IgD-negative memory B cell (primary cell): ENCODE measurements around the gene MLLT10. TPM values are rescaled to one million over a fixed set of nuclear protein-coding genes. Genes with fewer than 3 reads are reported as not detected.
A peak's percentile ranks its signal among the peaks of the same experiment; 100 is the strongest.
"Not testable (repeated sequence)": the region's sequence is repeated elsewhere in the genome, so short reads cannot be mapped to it uniquely, and the experiment has no call there.

Experiments
- H3K27ac Mint-ChIP-seq, 3 donors: one replicate each; pipeline ENCODE4 v1.8.0; 2020 to 2022; ENCODE audit warnings: mild to moderate bottlenecking in 3 of 3, mixed read lengths in 3 of 3, moderate library complexity in 1 of 3
- H3K27me3 Mint-ChIP-seq: one replicate; pipeline ENCODE4 v1.8.0; 2021; ENCODE audit warnings: mixed read lengths
- H3K36me3 Mint-ChIP-seq: one replicate; pipeline ENCODE4 v1.8.0; 2020; ENCODE audit warnings: mild to moderate bottlenecking, mixed read lengths
- H3K4me1 Mint-ChIP-seq, 3 donors: one replicate each; pipeline ENCODE4 v1.8.0; 2020 to 2022; ENCODE audit warnings: mixed read lengths in 3 of 3, mild to moderate bottlenecking in 1 of 3
- H3K4me3 Mint-ChIP-seq, 4 donors: one replicate each; pipeline ENCODE4 v1.8.0; 2020 to 2022; ENCODE audit warnings: mild to moderate bottlenecking in 4 of 4, mixed read lengths in 4 of 4, moderate library complexity in 3 of 4
- H3K9me3 Mint-ChIP-seq, 3 donors: one replicate each; pipeline ENCODE4 v1.8.0; 2020 to 2021; ENCODE audit warnings: mixed read lengths in 3 of 3, mild to moderate bottlenecking in 1 of 3
- polyA plus RNA-seq: library from polyadenylated mRNA; unstranded; fragments of 300-500 nt; fragmentation: Illumina TruSeq; gene quantifications from one replicate; pipeline ENCODE4 v1.2.3, GENCODE V29; 2021

The MLLT10 gene
- polyA plus RNA-seq, 1 donor from 2014 or later: 8.7 TPM

DNA sequence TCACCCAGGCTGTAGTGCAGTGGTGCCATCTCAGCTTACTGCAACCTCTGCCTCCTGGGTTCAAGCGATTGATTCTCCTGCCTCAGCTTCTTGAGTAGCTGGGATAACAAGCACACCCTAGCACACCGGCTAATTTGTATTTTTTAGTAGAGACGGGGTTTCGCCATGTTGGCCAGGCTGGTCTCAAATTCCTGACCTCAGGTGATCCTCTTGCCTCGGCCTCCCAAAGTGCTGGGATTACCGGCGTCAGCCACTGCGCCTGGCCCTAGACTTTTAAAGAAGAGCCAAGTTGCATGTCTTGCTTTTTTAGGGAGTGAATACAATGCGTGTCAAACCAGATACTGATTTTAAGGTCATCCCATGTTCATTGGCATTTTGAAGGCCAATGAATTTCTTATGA, 1.9 kb downstream of the MLLT10 start:
- Mint-ChIP-seq H3K4me1 (peaks cover 13 to 15% (median 14%) of the 10 kb centered on the region in 3 donors), H3K27ac (peak overlapping the region in 2 of 3 donors; percentile 59 to 78), H3K4me3 (peak overlapping the region in 3 of 4 donors; percentile 3 to 86 (median 81))
- not testable (repeated sequence) for H3K9me3 Mint-ChIP-seq, H3K27me3 Mint-ChIP-seq, H3K36me3 Mint-ChIP-seq

DNA sequence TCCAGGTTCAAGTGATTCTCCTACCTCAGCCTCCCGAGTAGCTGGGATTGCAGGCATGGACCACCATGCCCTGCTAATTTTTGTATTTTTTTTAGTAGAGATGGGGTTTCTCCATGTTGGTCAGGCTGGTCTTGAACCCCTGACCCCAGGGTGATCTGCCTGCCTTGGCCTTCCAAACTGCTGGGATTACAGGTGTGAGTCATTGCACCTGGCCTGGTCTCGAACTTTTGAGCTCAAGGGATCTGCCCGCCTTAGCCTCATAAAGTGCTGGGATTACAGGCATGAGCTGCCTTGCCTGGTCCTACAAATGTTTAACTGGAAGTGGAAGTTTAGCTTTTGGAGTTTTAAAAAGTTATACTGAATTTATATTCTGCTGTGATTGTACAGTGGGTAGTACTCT, 2.8 kb downstream of the MLLT10 start:
- H3K27me3 Mint-ChIP-seq: no peaks in the 10 kb centered on the region
- H3K36me3 Mint-ChIP-seq: peaks cover 2% of the 10 kb centered on the region
- H3K27ac Mint-ChIP-seq: peak overlapping the region in 1 of 3 donors; percentile 78
- H3K9me3 Mint-ChIP-seq: no peaks in the 10 kb centered on the region
- H3K4me3 Mint-ChIP-seq: peak overlapping the region in 2 of 4 donors; percentile 61 to 86
- H3K4me1 Mint-ChIP-seq: peaks cover 13 to 15% (median 14%) of the 10 kb centered on the region in 3 donors

DNA sequence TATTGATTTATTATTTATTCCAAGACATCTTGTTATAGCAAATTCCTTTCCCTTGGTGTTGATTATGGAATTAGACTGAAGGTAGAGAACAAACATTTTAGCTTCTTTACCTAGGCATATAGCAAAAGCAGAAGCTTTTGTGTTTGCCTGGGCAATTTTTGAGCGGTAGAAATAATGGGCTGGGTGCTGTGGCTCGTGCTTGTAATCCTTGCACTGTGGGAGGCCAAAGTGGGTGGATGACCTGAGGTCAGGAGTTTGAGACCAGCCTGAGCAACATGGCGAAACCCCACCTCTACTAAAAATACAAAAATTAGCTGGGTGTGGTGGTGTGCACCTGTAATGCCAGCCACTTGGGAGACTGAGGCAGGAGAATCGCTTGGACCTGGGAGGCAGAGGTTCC, 6.7 kb downstream of the MLLT10 start:
- not testable (repeated sequence) for H3K27me3 Mint-ChIP-seq, H3K27ac Mint-ChIP-seq, H3K4me3 Mint-ChIP-seq, H3K9me3 Mint-ChIP-seq, H3K4me1 Mint-ChIP-seq, H3K36me3 Mint-ChIP-seq

DNA sequence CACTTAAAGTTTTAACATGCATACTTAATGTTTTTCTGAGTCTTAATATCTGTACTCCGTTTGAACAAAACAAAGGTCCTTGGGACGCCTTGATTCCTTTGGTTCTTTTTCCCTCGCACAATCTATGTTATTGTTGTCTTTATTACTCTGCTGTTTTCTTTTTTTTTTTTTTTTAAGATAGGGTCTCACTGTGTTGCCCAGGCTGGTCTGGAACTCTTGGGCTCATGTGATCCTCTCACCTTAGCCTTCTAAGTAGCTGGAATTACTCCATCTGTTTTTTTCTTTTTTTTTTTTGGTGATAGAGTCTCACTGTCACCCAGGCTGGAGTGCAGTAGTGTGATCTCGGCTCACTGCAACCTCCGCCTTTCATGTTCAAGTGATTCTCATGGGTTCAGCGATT, 13.2 kb downstream of the MLLT10 start:
- H3K4me3 Mint-ChIP-seq: peak overlapping the region in 1 of 4 donors; percentile 23
- H3K27ac Mint-ChIP-seq: no peak overlapping the region
- peaks cover 0 to 3% (median 2%) of the 10 kb centered on the region in 3 donors for H3K4me1 Mint-ChIP-seq
- H3K36me3 Mint-ChIP-seq: peaks cover 17% of the 10 kb centered on the region
- H3K9me3 Mint-ChIP-seq: no peaks in the 10 kb centered on the region
- H3K27me3 Mint-ChIP-seq: no peaks in the 10 kb centered on the region

DNA sequence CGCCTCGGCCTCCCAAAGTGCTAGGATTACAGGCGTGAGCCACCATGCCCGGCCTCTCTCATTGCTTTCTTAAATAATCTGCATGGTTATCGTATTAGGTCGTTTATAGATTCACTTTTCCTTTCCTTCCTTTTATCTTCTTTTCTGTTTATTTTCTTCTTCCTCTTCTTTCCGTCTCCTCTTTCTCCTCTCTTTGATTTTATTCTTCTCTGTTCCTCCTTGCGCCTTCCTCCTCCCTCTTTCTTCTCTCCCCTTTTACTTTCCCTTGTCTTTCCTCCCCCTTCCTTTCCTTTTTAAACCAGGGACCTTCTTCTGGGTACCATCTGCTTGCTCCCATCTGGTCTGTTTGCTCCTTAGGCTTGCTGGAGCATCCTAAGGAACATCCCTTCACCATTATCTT, 18.6 kb downstream of the MLLT10 start:
- Mint-ChIP-seq H3K36me3 (peaks cover 12% of the 10 kb centered on the region), H3K4me1 (peaks cover 2 to 12% (median 3%) of the 10 kb centered on the region in 3 donors), H3K27ac (no peak overlapping the region), H3K4me3 (no peak overlapping the region), H3K9me3 (no peaks in the 10 kb centered on the region), H3K27me3 (no peaks in the 10 kb centered on the region)

DNA sequence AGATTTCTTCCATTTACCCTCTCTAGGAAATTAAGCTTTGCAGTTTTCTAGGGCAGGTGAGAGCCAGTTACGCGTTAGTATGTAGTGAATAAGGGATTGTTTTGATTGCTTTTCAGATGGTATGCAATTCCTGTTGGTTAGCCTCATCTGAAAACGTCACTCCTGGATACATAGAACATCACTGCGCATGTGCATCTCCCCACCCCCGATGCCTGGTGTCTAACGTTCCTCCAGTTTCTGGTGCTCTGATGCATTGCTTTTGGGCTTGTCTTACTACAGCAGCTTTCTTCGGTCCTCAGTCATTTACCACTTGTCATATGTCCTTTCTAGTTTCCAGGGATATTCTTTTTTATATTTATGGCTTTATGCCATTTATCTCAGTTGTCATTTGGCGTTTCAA, 22.5 kb downstream of the MLLT10 start:
- Mint-ChIP-seq H3K27ac (no peak overlapping the region), H3K27me3 (no peaks in the 10 kb centered on the region), H3K4me3 (no peak overlapping the region), H3K36me3 (peaks cover 8% of the 10 kb centered on the region), H3K9me3 (no peaks in the 10 kb centered on the region), H3K4me1 (peaks cover 7 to 16% (median 13%) of the 10 kb centered on the region in 3 donors)

DNA sequence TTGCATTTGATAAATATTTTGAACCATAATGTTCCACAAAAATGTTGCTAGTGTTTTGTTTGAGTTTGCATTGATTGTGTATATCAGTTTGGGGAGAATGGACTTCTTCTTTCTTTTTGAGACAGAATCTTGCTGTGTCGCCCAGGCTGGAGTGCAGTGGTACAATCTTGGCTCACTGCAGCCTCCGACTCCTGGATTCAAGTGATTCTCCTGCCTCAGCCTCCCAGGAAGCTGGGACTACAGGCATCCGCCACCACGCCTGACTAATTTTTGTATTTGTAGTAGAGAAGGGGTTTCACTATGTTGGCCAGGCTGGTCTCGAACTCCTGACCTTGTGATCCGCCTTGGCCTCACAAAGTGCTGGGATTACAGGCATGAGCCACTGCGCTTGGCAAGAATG, 25.0 kb downstream of the MLLT10 start:
- H3K36me3 Mint-ChIP-seq, H3K4me3 Mint-ChIP-seq, H3K27ac Mint-ChIP-seq: not testable (repeated sequence)

DNA sequence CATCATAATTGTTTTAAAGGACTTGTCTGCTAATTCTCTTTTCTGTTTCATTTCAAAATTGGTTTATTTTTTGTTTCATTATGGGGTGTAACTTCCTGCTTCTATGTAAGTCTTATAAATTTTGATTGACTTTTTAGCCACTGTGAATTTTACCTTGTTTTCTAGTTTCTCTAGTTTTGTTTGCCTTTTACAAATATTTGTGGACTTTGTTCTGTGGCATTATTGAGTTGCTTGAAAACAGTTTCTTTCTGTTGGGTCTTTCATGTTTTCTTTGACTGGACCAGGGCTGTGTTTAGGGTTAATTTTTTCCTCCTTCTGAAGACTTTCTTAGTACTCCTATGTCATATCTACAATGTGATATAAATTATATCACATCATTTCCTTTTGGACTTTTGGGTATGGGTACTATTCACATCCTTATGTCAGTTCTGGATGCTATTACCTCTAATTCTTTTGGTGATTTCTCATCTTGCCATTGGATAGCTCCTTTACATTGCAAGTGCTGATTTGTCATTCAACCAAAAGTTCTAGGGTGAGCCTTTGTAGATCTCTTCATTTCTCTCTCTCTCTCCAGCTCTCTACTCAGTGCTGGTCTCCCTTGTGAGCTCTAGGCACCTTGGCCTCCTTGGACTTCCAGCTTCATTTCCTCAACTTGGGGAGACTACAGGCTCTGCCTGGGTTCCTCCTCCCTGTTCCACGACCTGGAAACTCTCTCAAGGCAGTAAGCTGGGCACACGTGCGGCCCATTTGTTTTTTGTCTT, 36.9 kb downstream of the MLLT10 start:
- H3K27me3 Mint-ChIP-seq: no peaks in the 10 kb centered on the region
- no peaks in the 10 kb centered on the region for H3K9me3 Mint-ChIP-seq
- peaks cover 19 to 36% (median 32%) of the 10 kb centered on the region in 3 donors for H3K4me1 Mint-ChIP-seq
- H3K27ac Mint-ChIP-seq: peak overlapping the region in 2 of 3 donors; percentile 21 to 54
- peak overlapping the region in 1 of 4 donors; percentile 24 for H3K4me3 Mint-ChIP-seq
- H3K36me3 Mint-ChIP-seq: peaks cover 17% of the 10 kb centered on the region

More for the DNA sequence above, 25.0 kb downstream of the MLLT10 start:
- H3K4me1 Mint-ChIP-seq: peaks cover 7 to 17% (median 13%) of the 10 kb centered on the region in 3 donors
- H3K9me3 Mint-ChIP-seq, H3K27me3 Mint-ChIP-seq: not testable (repeated sequence)

DNA sequence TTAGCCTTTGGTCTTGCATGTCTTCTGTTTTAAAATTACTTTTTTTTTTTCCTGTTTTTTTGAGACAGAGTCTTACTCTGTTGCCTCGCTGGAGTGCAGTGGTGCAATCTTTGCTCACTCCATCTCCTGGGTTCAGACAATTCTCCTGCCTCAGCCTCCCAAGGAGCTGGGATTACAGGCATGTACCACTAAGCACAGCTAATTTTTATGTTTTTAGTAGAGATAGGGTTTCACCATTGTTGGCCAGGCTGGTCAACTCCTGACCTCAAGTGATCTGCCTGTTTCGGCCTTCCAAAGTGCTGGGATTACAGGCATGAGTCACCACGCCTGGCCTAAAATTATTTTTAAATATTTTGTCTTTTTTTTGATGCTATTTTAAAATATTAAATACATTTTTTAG, 38.5 kb downstream of the MLLT10 start:
- H3K27ac Mint-ChIP-seq: peak overlapping the region in 1 of 3 donors; percentile 35
- H3K9me3 Mint-ChIP-seq: no peaks in the 10 kb centered on the region
- no peaks in the 10 kb centered on the region for H3K27me3 Mint-ChIP-seq
- peaks cover 22 to 35% (median 34%) of the 10 kb centered on the region in 3 donors for H3K4me1 Mint-ChIP-seq
- H3K4me3 Mint-ChIP-seq: peak overlapping the region in 2 of 4 donors; percentile 5 to 52
- peaks cover 22% of the 10 kb centered on the region for H3K36me3 Mint-ChIP-seq

DNA sequence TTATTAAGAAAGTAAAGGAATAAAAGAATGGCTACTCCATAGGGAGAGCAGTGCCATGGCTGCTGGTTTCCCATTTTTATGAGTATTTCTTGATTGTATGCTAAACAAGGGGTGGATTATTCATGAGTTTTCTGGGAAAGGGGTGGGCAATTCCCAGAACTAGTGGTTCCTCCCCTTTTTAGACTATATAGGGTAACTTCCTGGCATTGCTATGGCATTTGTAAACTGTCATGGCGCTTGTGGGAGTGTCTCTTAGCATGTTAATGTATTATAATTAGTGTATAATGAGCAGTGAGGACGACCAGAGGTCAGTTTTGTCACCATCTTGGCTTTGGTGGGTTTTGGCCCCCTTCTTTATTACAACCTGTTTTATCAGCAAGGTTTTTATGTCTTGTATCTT, 40.5 kb downstream of the MLLT10 start:
- not testable (repeated sequence) for H3K27ac Mint-ChIP-seq, H3K9me3 Mint-ChIP-seq, H3K4me3 Mint-ChIP-seq, H3K27me3 Mint-ChIP-seq
- Mint-ChIP-seq H3K4me1 (peaks cover 29 to 48% (median 43%) of the 10 kb centered on the region in 3 donors), H3K36me3 (peaks cover 22% of the 10 kb centered on the region)

DNA sequence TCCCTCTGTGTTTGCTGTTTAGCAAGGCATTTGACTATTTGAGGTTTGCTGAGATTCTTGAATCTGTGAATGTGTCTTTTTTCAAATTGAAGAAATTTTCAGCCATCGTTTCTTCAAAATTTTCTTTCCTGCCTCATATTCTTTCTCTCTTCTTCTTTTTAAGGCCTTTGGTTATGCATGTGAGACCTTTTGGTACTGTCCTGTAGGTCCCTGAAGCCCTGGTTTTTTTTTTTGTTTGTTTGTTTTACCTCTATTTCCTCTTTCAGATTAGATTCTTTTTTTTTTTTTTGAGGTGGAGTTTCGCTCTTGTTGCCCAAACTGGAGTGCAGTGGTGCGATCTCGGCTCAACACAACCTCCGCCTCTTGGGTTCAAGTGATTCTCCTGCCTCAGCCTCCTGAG, 45.3 kb downstream of the MLLT10 start:
- H3K9me3 Mint-ChIP-seq: peaks cover 0 to 5% (median 3%) of the 10 kb centered on the region in 3 donors
- H3K4me1 Mint-ChIP-seq: peaks cover 21 to 41% (median 32%) of the 10 kb centered on the region in 3 donors
- H3K36me3 Mint-ChIP-seq: peaks cover 11% of the 10 kb centered on the region
- H3K27ac Mint-ChIP-seq: peak overlapping the region; percentile 17 to 39 (median 18)
- no peaks in the 10 kb centered on the region for H3K27me3 Mint-ChIP-seq
- peak overlapping the region in 2 of 4 donors; percentile 45 to 77 for H3K4me3 Mint-ChIP-seq

DNA sequence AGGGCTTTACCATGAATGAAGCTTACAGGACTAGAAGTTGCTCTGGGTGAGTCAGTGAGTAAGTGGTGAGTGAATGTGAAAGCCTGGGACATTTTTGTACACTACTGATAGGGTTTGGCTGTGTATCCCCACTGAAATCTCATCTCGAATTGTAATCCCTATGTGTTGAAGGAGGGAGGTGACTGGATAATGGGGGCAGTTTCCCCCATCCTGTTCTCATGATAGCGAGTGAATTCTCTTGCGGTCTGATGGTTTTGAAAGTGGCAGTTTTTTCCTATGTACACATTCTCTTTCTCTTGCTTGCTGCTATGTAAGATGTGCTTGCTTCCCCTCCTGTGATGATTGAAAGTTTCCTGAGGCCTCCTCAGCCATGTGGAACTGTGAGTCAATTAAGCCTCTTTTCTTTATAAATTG, 47.4 kb downstream of the MLLT10 start:
- not testable (repeated sequence) for H3K36me3 Mint-ChIP-seq, H3K27me3 Mint-ChIP-seq, H3K9me3 Mint-ChIP-seq
- H3K4me3 Mint-ChIP-seq: peak overlapping the region in 3 of 4 donors; percentile 22 to 59 (median 52)
- peak overlapping the region; percentile 20 to 95 (median 34) for H3K27ac Mint-ChIP-seq
- H3K4me1 Mint-ChIP-seq: peaks cover 24 to 41% (median 30%) of the 10 kb centered on the region in 3 donors

DNA sequence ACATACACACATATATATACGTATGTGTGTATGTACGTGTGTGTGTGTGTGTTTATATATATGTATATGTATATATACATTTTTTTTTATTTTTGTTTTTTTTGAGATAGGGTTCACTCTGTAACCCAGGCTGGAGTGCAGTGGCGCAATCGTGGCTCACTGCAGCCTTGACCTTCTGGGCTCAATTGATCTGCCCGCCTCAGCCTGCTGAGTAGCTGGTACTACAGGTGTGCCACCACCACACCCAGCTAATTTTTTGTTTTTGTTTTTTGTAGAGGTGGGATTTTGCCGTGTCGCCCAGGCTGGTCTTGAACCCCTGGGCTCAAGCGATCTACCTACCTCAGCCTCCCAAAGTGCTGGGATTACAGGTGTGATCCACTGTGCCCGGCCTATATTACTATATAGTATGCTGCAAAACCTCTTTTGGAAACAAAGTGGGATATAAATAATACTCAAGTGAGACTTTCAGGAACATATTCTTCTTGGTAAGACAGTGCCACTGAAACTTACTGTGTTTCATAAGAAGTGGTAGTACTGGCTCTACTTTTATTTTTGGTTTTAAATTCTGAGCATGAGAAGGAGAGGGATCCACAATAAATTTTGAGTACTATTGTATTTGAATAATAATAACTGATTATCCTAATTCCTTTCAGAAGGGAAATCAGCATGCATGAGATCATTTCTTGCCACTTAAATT, 51.0 kb downstream of the MLLT10 start:
- Mint-ChIP-seq H3K4me3 (peak overlapping the region in 2 of 4 donors; percentile 17 to 85), H3K27ac (no peak overlapping the region), H3K36me3 (peaks cover 7% of the 10 kb centered on the region), H3K27me3 (no peaks in the 10 kb centered on the region), H3K4me1 (peaks cover 16 to 26% (median 18%) of the 10 kb centered on the region in 3 donors), H3K9me3 (peaks cover 0 to 5% (median 3%) of the 10 kb centered on the region in 3 donors)

DNA sequence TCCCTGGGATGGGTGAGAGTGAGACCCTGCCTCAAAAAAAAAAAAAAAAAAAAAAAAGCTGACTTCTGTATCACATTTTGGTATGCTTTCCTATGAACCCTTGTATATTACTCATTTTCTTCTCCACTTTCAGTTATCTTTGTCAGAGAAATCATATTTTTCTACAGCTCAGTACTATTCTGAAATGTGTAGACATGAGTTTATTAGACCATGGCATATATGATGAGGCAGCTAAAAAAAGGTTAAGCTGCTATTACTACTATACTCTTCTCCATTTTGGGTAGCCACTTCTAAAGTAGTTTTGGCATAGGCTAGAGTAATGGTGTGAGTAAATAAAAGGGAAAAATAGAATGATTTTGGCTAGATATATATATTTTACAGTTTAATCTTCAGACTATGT, 53.4 kb downstream of the MLLT10 start:
- Mint-ChIP-seq H3K27me3 (no peaks in the 10 kb centered on the region), H3K9me3 (peaks cover 0 to 5% (median 3%) of the 10 kb centered on the region in 3 donors), H3K27ac (no peak overlapping the region), H3K4me1 (peaks cover 11 to 16% (median 13%) of the 10 kb centered on the region in 3 donors), H3K36me3 (peaks cover 9% of the 10 kb centered on the region), H3K4me3 (no peak overlapping the region)

DNA sequence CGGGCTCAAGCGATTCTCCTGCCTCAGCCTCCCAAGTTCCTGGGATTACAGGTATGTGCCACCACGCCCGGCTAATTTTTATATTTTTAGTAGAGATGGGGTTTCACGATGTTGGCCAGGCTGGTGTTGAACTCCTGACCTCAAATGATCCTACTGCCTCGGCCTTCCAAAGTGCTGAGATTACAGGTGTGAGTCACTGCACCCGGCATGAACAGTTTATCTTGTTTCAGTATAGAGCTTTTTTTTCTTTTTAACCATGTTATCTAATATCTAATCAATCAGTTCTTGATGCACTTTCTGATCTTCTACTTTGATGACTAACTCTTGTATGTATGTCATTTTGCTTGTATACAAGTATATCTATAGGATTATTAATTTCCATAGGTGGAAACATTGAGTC, 54.1 kb downstream of the MLLT10 start:
- H3K27ac Mint-ChIP-seq, H3K4me3 Mint-ChIP-seq, H3K9me3 Mint-ChIP-seq, H3K36me3 Mint-ChIP-seq, H3K27me3 Mint-ChIP-seq: not testable (repeated sequence)
- H3K4me1 Mint-ChIP-seq: peaks cover 12 to 19% (median 12%) of the 10 kb centered on the region in 3 donors
